GM10248 (cell line): ENCODE results near the gene DAZAP1.

ENCODE experiments used
- CTCF ChIA-PET: fragments of 300-600 bp; sonication (Branson Sonifier 250); formaldehyde crosslinking; extraction: SDS; loops from one replicate; lab custom pipeline; 2021; ENCODE audit warnings: antibody characterized with exemption; lab: Yijun Ruan, JAX
- POLR2A ChIA-PET: fragments of 350-650 bp; sonication (Branson Sonifier 250); formaldehyde crosslinking; extraction: SDS; loops from one replicate; lab custom pipeline; 2020; ENCODE audit warnings: antibody characterized with exemption; lab: Yijun Ruan, JAX
- DNase-seq: peaks from one replicate; pipeline ENCODE4 v3.0.0; 2012; ENCODE audit errors: extremely low spot score
- CTCF ChIP-seq: IDR thresholded peaks from 2 replicates; pipeline ENCODE4 v1.5.1; 2012; ENCODE audit warnings: mild to moderate bottlenecking, low read depth; ENCODE audit errors: extremely low read depth, missing control alignments, control extremely low read depth

DAZAP1 gene

GRCh38 chr19:1468274-1468820, 61.0 kb downstream of the DAZAP1 start:
- ChIA-PET CTCF (interaction anchor here (1.3 to 2.3 kb wide), 3 partner anchors 10 to 23 kb away, joined by 3 to 8 read pairs (median 6); no protein-coding TSS in a partner anchor), POLR2A (no interaction called here)
- no peak for TF ChIP-seq CTCF
- DNase-seq = no peak

- peak; percentile 6 for TF ChIP-seq CTCF
- DNase-seq = no peak
- ChIA-PET CTCF (interaction anchor here (1.3 to 2.3 kb wide), 3 partner anchors 11 to 24 kb away, joined by 3 to 8 read pairs (median 6); no protein-coding TSS in a partner anchor), POLR2A (no interaction called here)
Observed at GRCh38 chr19:1468821-1469254, 61.5 kb downstream of the DAZAP1 start.

- ChIA-PET CTCF (interaction anchor here (1.3 to 2.3 kb wide), 3 partner anchors 11 to 25 kb away, joined by 3 to 8 read pairs (median 6); no protein-coding TSS in a partner anchor), POLR2A (no interaction called here)
- DNase-seq = no peak
- TF ChIP-seq CTCF = no peak
Observed at GRCh38 chr19:1469255-1470054, 62.1 kb downstream of the DAZAP1 start.

- ChIA-PET POLR2A (no interaction called here), CTCF (no interaction called here)
- no peak for DNase-seq
- TF ChIP-seq CTCF = no peak
Observed at GRCh38 chr19:1470055-1470304, 62.6 kb downstream of the DAZAP1 start.

- peak; percentile 74 for DNase-seq
- CTCF ChIA-PET = no interaction called here
- POLR2A ChIA-PET = no interaction called here
- no peak for TF ChIP-seq CTCF
Observed at GRCh38 chr19:1470305-1471009, 63.1 kb downstream of the DAZAP1 start.

- no peak for DNase-seq
- ChIA-PET CTCF (no interaction called here), POLR2A (no interaction called here)
- no peak for TF ChIP-seq CTCF
Observed at GRCh38 chr19:1471010-1471514, 63.7 kb downstream of the DAZAP1 start.
